Heart left ventricle (tissue), 13 donors: ENCODE results near the gene EPS8L1.

Experiments used
- POLR2A ChIP-seq, 2 donors: fragments of 450-650 bp; IDR thresholded peaks; one replicate each; pipeline ENCODE4 v1.6.1; 2017; ENCODE audit warnings: antibody characterized with exemption in 2 of 2, mild to moderate bottlenecking in 2 of 2, moderate library complexity in 2 of 2
- TF ChIP-seq, protein P1 (sequence below), 12 donors: fragments of 200-600 bp; sonication (generic) in 4 of 12; IDR thresholded peaks; one replicate each; pipeline versions ENCODE4 v1.5.0 to v1.8.0; 2018 to 2022; ENCODE audit warnings: antibody characterized with exemption in 12 of 12, mild to moderate bottlenecking in 5 of 12
- donor health status: ischemic (EF 13 %, LVEDD 7.1; RV severe dilation, severe dysfunction).
- donor health status: DM: no; HTN: yes; CAD: no.
- donor health status: DM: no; HTN: no; CAD: no.
- donor health status: ischemic (EF 25% LVEDD 6.9; RV normal size, moderate dysfunction).
- donor health status: ischemic (EF 25% LVEDD 5.7; RV mildly dilated, moderate dysfunction).
- donor health status: ischemic (EF 35%, LVEDD 5.7; RV mildly dilated, moderate dysfunction).
- donor health status: nonischemic (EF 11% LVEDD 7.7; RV severe dilation, severe dysfunction).
- donor health status: DM: yes; HTN: yes; CAD: no.
- donor health status: PGD.
- donor health status: ischemic (EF 29% LVEDD 5.4; RV normal size, mild dysfunction).
- donor health status: nonischemic (EF 23%, LVEDD 6.1; RV moderate dilation, normal function).

DNA sequence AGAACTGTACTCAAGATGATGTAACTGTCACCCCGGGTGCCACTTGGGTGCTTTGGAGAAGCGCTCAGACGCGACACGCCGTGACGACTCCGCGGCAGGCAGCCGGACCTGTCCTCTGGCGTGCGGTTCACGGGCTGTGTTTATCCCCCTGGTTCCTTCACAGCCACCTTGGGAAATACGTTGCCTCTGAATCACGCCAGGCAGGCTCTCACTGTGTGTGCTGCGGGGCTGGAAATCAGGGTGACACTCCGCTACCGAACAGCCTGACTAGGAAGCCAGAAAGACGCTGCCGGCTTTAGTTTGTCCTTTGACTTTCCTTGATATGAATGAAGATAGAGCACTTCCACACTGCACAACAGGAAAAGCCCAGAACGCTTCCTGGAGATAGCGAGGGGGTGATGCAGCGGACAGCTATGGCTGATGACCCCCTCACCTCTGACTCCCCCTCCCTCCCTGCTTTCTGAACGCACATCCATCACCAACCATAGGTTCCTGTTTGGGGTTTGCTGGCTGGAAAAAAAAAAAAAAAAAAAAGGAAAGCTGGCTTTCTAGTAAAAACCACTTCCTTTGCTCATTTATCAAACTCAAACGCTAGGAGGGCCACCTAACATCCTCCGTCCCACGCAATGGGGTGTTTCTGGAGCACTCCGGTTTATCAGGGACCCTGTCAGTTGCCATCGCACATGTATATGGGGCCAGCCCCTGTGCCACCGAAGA lies 33.9 kb upstream of the EPS8L1 start:
- TF ChIP-seq POLR2A (IDR thresholded peaks at IDR 0.05): no peak
- TF ChIP-seq, protein P1, sequence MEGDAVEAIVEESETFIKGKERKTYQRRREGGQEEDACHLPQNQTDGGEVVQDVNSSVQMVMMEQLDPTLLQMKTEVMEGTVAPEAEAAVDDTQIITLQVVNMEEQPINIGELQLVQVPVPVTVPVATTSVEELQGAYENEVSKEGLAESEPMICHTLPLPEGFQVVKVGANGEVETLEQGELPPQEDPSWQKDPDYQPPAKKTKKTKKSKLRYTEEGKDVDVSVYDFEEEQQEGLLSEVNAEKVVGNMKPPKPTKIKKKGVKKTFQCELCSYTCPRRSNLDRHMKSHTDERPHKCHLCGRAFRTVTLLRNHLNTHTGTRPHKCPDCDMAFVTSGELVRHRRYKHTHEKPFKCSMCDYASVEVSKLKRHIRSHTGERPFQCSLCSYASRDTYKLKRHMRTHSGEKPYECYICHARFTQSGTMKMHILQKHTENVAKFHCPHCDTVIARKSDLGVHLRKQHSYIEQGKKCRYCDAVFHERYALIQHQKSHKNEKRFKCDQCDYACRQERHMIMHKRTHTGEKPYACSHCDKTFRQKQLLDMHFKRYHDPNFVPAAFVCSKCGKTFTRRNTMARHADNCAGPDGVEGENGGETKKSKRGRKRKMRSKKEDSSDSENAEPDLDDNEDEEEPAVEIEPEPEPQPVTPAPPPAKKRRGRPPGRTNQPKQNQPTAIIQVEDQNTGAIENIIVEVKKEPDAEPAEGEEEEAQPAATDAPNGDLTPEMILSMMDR (IDR thresholded peaks at IDR 0.05): no peak
